Spleen (tissue), 11 donors: Measurements from ENCODE around the gene KCNJ9. TPM values are rescaled to one million over a fixed set of nuclear protein-coding genes. Genes with fewer than 3 reads are reported as not detected.
A peak's percentile ranks its signal among the peaks of the same experiment; 100 is the strongest.

Experiments used
- DNase-seq: peaks from one replicate; pipeline ENCODE4 v3.0.0-alpha.2; 2020
- H3K27ac ChIP-seq, 8 donors: fragments of 200-600 bp; sonication (generic) in 7 of 8; 1 replicate in 4 of 8; 2 replicates in 4 of 8; pipeline versions ENCODE4 v1.5.0 to v1.8.0; 2016 to 2021; ENCODE audit warnings: inconsistent platforms in 4 of 8, mild to moderate bottlenecking in 4 of 8, moderate library complexity in 1 of 8
- H3K27me3 ChIP-seq, 7 donors: fragments of 200-600 bp; sonication (generic) in 6 of 7; replicated peaks in 1 of 7; 1 replicate in 4 of 7; 2 replicates in 3 of 7; pipeline versions ENCODE4 v1.5.0 to v1.8.0; 2016 to 2021; ENCODE audit warnings: inconsistent platforms in 3 of 7, mild to moderate bottlenecking in 1 of 7
- H3K36me3 ChIP-seq, 6 donors: fragments of 200-600 bp; sonication (generic) in 5 of 6; 1 replicate in 4 of 6; 2 replicates in 2 of 6; pipeline versions ENCODE4 v1.5.0 to v1.8.0; 2016 to 2021; ENCODE audit warnings: inconsistent platforms in 2 of 6
- H3K4me1 ChIP-seq, 6 donors: fragments of 200-600 bp; sonication (generic) in 5 of 6; 1 replicate in 3 of 6; 2 replicates in 3 of 6; pipeline versions ENCODE4 v1.5.0 to v1.8.0; 2016 to 2021; ENCODE audit warnings: inconsistent platforms in 3 of 6
- H3K4me3 ChIP-seq, 8 donors: fragments of 200-600 bp; sonication (generic) in 7 of 8; 1 replicate in 4 of 8; 2 replicates in 4 of 8; pipeline versions ENCODE4 v1.5.0 to v1.8.0; 2016 to 2021; ENCODE audit warnings: inconsistent platforms in 4 of 8, mild to moderate bottlenecking in 4 of 8, moderate library complexity in 2 of 8
- H3K9me3 ChIP-seq, 8 donors: fragments of 200-600 bp; sonication (generic) in 7 of 8; 1 replicate in 4 of 8; 2 replicates in 4 of 8; pipeline versions ENCODE4 v1.5.0 to v1.8.0; 2016 to 2021; ENCODE audit warnings: inconsistent platforms in 4 of 8
- POLR2A ChIP-seq, 3 donors: fragments of 450-650 bp; IDR thresholded peaks; one replicate each; pipeline ENCODE4 v1.5.1; 2017; ENCODE audit warnings: antibody characterized with exemption in 3 of 3, mild to moderate bottlenecking in 1 of 3
- POLR2AphosphoS5 ChIP-seq, 3 donors: sonication (generic); formaldehyde crosslinking; IDR thresholded peaks; one replicate each; pipeline ENCODE4 v1.5.1; 2017; ENCODE audit warnings: antibody characterized with exemption in 3 of 3
- WGBS, 5 donors: extraction: QIAGEN DNeasy Blood & Tissue Kit in 3 of 5; methylation state at CpG; one replicate each; pipeline versions ENCODE4 v1.1.5 to v1.1.7; 2013 to 2018; 5-methylcytosine and 5-hydroxymethylcytosine counted together
- intact Hi-C: fragments of 100-400 bp; cut with DNase I; formaldehyde crosslinking; loops from one replicate; pipeline ENCODE4 v1.15.0; 2023; ENCODE audit warnings: low total_unique reads
- polyA plus RNA-seq, 3 donors: library from polyadenylated mRNA; stranded (reverse); fragments of 200-250 nt; gene quantifications; one replicate each; pipeline ENCODE4 v1.2.1, GENCODE V29; 2013
- total RNA-seq, 7 donors: library from RNA; depleted of rRNA in 3 of 7; stranded (reverse); fragments of >200 nt in 3 of 7; fragmentation: NEBNext Ultra II Directional in 4 of 7; extraction: Animal tissue kit (Norgen Biotek cat#: 25700) in 4 of 7; gene quantifications; one replicate each; pipeline versions ENCODE4 v1.1.0 to v1.2.1, GENCODE V29; 2016 to 2021
- TF ChIP-seq, protein P1 (sequence below), 11 experiments: fragments of 200-600 bp in 7 of 11; fragments of 450-650 bp in 4 of 11; sonication (generic) in 4 of 11; IDR thresholded peaks in 8 of 11; conservative IDR thresholded peaks in 3 of 11; 1 replicate in 7 of 11; 2 replicates in 4 of 11; pipeline versions ENCODE4 v1.4.0 to v1.8.0; 2016 to 2021; ENCODE audit warnings: antibody characterized with exemption in 11 of 11, inconsistent platforms in 4 of 11, mild to moderate bottlenecking in 1 of 11
- donor health status: healthy with polysubstance abuse.
- donor health status: DM: no; HTN: no; CAD: no; lungs with moderate emphysema.
- donor health status: DM: no; HTN: no; CAD: no.
- donor health status: Bipolar disorder and iron deficiency.
- donor health status: healthy.
- donor health status: DM: no; HTN: no; CAD: no.
- donor health status: DM: yes; HTN: yes; CAD: no.

Gene KCNJ9
- total and polyA plus RNA-seq, 10 donors: not detected

- intact Hi-C loops: no loop called here
- WGBS, 5 donors: 63 to 69% (median 65%) methylated on average over 3 of the region's 3 CpGs
- Histone ChIP-seq H3K27me3 (peaks cover 0 to 69% (median 42%) of the 10 kb centered on the region in 7 donors), H3K9me3 (no peaks in the 10 kb centered on the region), H3K36me3 (peaks cover 0 to 11% (median under 1%) of the 10 kb centered on the region in 6 donors), H3K4me3 (no peak overlapping the region), H3K27ac (no peak overlapping the region), H3K4me1 (peaks cover 0 to 17% (median 10%) of the 10 kb centered on the region in 6 donors)
- TF ChIP-seq POLR2A (IDR thresholded peaks at IDR 0.05) (no peak), POLR2AphosphoS5 (IDR thresholded peaks at IDR 0.05) (no peak)
- TF ChIP-seq, protein P1, sequence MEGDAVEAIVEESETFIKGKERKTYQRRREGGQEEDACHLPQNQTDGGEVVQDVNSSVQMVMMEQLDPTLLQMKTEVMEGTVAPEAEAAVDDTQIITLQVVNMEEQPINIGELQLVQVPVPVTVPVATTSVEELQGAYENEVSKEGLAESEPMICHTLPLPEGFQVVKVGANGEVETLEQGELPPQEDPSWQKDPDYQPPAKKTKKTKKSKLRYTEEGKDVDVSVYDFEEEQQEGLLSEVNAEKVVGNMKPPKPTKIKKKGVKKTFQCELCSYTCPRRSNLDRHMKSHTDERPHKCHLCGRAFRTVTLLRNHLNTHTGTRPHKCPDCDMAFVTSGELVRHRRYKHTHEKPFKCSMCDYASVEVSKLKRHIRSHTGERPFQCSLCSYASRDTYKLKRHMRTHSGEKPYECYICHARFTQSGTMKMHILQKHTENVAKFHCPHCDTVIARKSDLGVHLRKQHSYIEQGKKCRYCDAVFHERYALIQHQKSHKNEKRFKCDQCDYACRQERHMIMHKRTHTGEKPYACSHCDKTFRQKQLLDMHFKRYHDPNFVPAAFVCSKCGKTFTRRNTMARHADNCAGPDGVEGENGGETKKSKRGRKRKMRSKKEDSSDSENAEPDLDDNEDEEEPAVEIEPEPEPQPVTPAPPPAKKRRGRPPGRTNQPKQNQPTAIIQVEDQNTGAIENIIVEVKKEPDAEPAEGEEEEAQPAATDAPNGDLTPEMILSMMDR (IDR thresholded peaks at IDR 0.05 in 8 of 11, conservative IDR thresholded peaks at IDR 0.05 in 3 of 11): no peak
- peak; percentile 6 for DNase-seq
Observed at GRCh38 chr1:160082926-160083325, 1.6 kb downstream of the KCNJ9 start.

DNA sequence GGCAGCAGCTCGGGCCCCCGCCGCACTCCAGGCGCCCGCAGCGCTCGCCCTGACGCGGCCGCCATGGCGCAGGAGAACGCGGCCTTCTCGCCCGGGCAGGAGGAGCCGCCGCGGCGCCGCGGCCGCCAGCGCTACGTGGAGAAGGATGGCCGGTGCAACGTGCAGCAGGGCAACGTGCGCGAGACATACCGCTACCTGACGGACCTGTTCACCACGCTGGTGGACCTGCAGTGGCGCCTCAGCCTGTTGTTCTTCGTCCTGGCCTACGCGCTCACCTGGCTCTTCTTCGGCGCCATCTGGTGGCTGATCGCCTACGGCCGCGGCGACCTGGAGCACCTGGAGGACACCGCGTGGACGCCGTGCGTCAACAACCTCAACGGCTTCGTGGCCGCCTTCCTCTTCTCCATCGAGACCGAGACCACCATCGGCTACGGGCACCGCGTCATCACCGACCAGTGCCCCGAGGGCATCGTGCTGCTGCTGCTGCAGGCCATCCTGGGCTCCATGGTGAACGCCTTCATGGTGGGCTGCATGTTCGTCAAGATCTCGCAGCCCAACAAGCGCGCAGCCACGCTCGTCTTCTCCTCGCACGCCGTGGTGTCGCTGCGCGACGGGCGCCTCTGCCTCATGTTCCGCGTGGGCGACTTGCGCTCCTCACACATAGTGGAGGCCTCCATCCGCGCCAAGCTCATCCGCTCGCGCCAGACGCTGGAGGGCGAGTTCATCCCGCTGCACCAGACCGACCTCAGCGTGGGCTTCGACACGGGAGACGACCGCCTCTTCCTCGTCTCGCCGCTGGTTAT is 2.8 kb downstream of the KCNJ9 start:
- TF ChIP-seq POLR2AphosphoS5 (IDR thresholded peaks at IDR 0.05) (peak; percentile 29 to 69 (median 53)), POLR2A (IDR thresholded peaks at IDR 0.05) (no peak)
- TF ChIP-seq, protein P1 (IDR thresholded peaks at IDR 0.05 in 8 of 11, conservative IDR thresholded peaks at IDR 0.05 in 3 of 11): peak in 10 of 11 experiments; percentile 47 to 78 (median 70)
- peak; percentile 91 for DNase-seq
- intact Hi-C loops: loop anchor here (2.0 kb wide), 1 partner anchor 37 kb away; no protein-coding TSS in a partner anchor
- Histone ChIP-seq H3K4me3 (peak overlapping the region; percentile 23 to 67 (median 36)), H3K27me3 (peaks cover 0 to 57% (median 35%) of the 10 kb centered on the region in 7 donors), H3K27ac (no peak overlapping the region), H3K9me3 (no peaks in the 10 kb centered on the region), H3K4me1 (peaks cover 0 to 13% (median 10%) of the 10 kb centered on the region in 6 donors), H3K36me3 (peaks cover 0 to 23% (median 6%) of the 10 kb centered on the region in 6 donors)
- 21 to 52% (median 26%) methylated on average over 42 to 96 of the region's 96 CpGs for WGBS, 5 donors

- peaks cover 0 to 30% (median 6%) of the 10 kb centered on the region in 6 donors for H3K36me3 ChIP-seq
- DNase-seq: no peak
- 81 to 87% (median 86%) methylated on average over 30 of the region's 30 CpGs for WGBS, 5 donors
- no peak overlapping the region for H3K27ac ChIP-seq
- intact Hi-C loops: loop anchor here (2.0 kb wide), 1 partner anchor 38 kb away; no protein-coding TSS in a partner anchor
- peaks cover 0 to 13% (median 10%) of the 10 kb centered on the region in 6 donors for H3K4me1 ChIP-seq
- no peaks in the 10 kb centered on the region for H3K9me3 ChIP-seq
- H3K27me3 ChIP-seq: peaks cover 0 to 50% (median 33%) of the 10 kb centered on the region in 7 donors
- TF ChIP-seq, protein P1 (IDR thresholded peaks at IDR 0.05 in 8 of 11, conservative IDR thresholded peaks at IDR 0.05 in 3 of 11): no peak
- no peak for TF ChIP-seq POLR2A (IDR thresholded peaks at IDR 0.05)
- TF ChIP-seq POLR2AphosphoS5 (IDR thresholded peaks at IDR 0.05): no peak
- H3K4me3 ChIP-seq: no peak overlapping the region
Observed at GRCh38 chr1:160084771-160085321, 3.5 kb downstream of the KCNJ9 start.
